ACC112 (cell line): ENCODE data around the gene CAST.

Experiments
- H2AFZ ChIP-seq: fragments of 200-600 bp; sonication (generic); one replicate; pipeline ENCODE4 v1.6.0; 2017; ENCODE audit warnings: antibody characterized with exemption, low read length; ENCODE audit not compliant: unreplicated experiment
- H3K27ac ChIP-seq: fragments of 200-600 bp; sonication (generic); 2 replicates; pipeline ENCODE4 v1.5.1; 2014; ENCODE audit warnings: low read depth, mild to moderate bottlenecking, antibody characterized with exemption, low read length, moderate library complexity
- H3K27me3 ChIP-seq: fragments of 200-600 bp; sonication (generic); 2 replicates; pipeline ENCODE4 v1.6.1; 2014; ENCODE audit warnings: mild to moderate bottlenecking, antibody characterized with exemption, low read length, moderate library complexity, mixed read lengths; ENCODE audit not compliant: insufficient read depth
- H3K36me3 ChIP-seq: fragments of 200-600 bp; sonication (generic); 2 replicates; pipeline ENCODE4 v1.6.1; 2016; ENCODE audit warnings: mild to moderate bottlenecking, antibody characterized with exemption, low read length, moderate library complexity, mixed read lengths; ENCODE audit not compliant: insufficient read depth
- H3K4me1 ChIP-seq: fragments of 200-600 bp; sonication (generic); one replicate; pipeline ENCODE4 v1.6.1; 2016; ENCODE audit warnings: low read length, mixed read lengths; ENCODE audit not compliant: insufficient read depth, unreplicated experiment, control insufficient read depth
- H3K4me3 ChIP-seq: fragments of 200-600 bp; sonication (generic); 2 replicates; pipeline ENCODE4 v1.5.1; 2014; ENCODE audit warnings: mild to moderate bottlenecking, low read depth, low read length
- H3K79me2 ChIP-seq: fragments of 200-600 bp; sonication (generic); one replicate; pipeline ENCODE4 v1.6.0; 2016; ENCODE audit warnings: low read length; ENCODE audit not compliant: control insufficient read depth, unreplicated experiment, insufficient read depth

CAST gene

DNA sequence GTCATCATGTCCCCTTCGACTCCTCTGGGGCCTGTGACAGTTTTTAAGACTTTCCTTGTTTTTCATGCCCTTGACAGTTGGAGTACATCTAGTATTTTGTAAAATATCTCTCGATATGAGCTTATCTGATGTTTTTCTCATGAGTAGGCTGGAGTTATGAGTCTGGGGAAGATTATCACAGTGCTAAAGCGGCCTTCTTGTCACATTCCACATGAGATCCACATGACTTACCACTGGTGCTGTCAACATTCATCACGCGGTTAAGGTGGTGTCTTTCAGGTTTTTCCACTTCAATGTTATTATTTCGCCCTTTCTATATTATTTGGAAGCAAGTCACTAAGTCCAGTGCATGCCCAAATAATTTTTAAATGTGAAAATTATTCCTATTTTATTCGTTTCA lies 17.1 kb upstream of the CAST start:
- no peak overlapping the region for H3K4me3 ChIP-seq
- no peaks in the 10 kb centered on the region for H3K27me3 ChIP-seq
- no peaks in the 10 kb centered on the region for H3K4me1 ChIP-seq
- H3K79me2 ChIP-seq, result no peaks in the 10 kb centered on the region
- no peak overlapping the region for H3K27ac ChIP-seq
- no peaks in the 10 kb centered on the region for H3K36me3 ChIP-seq
- no peak overlapping the region for H2AFZ ChIP-seq

- H3K4me3 ChIP-seq, result no peak overlapping the region
- no peaks in the 10 kb centered on the region for H3K79me2 ChIP-seq
- H3K27ac ChIP-seq, result no peak overlapping the region
- H3K36me3 ChIP-seq, result no peaks in the 10 kb centered on the region
- H2AFZ ChIP-seq, result no peak overlapping the region
- H3K27me3 ChIP-seq, result no peaks in the 10 kb centered on the region
- H3K4me1 ChIP-seq, result peaks cover 1% of the 10 kb centered on the region
Measured at GRCh38 chr5:96648023-96648422, 14.2 kb upstream of the CAST start.

DNA sequence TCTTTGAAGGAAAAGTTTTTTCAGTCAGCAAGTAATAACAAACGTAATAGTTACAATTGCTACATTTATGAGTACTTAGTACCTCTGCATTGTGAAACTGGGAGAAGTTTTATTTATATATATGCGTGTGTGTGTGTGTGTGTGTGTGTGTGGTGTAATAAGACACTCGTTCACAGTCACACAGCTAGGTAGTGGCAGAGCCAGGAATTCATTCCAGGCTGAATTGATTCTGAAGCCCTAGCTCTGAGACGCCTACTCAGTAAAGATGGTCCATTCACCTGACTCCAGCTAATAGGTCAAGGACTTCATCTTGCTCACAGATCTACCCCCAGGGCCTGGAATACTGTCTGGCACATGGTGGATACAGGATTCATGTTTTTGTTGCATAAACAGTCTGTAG lies 13.6 kb upstream of the CAST start:
- H3K4me1 ChIP-seq, result peaks cover 7% of the 10 kb centered on the region
- no peak overlapping the region for H3K27ac ChIP-seq

DNA sequence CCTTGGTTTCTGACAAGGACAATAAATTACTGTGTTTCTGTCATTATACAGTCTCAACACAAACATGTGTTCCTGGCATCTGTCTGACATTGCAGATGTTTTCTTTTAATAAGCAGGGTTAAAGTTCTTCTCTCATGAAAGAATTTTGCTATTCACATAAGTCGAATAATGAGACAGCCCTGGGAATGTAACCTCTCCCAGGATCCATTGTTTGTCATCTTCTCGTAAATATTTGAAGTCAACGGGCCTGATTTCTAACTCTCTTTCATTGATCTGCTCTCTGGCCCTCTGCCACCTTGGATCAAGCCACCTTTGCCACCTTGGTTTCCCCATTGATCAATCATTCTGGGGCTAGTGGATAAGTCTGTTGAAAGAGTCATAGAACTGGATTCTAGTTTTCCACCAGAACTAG lies 12.9 kb upstream of the CAST start:
- no peaks in the 10 kb centered on the region for H3K27me3 ChIP-seq
- H3K36me3 ChIP-seq, result no peaks in the 10 kb centered on the region
- peaks cover 7% of the 10 kb centered on the region for H3K4me1 ChIP-seq
- H3K27ac ChIP-seq, result no peak overlapping the region
- H3K4me3 ChIP-seq, result no peak overlapping the region
- no peak overlapping the region for H2AFZ ChIP-seq
- H3K79me2 ChIP-seq, result no peaks in the 10 kb centered on the region

More for the DNA sequence above, 13.6 kb upstream of the CAST start:
- no peak overlapping the region for H2AFZ ChIP-seq
- no peak overlapping the region for H3K4me3 ChIP-seq
- no peaks in the 10 kb centered on the region for H3K79me2 ChIP-seq
- no peaks in the 10 kb centered on the region for H3K27me3 ChIP-seq
- H3K36me3 ChIP-seq, result no peaks in the 10 kb centered on the region

DNA sequence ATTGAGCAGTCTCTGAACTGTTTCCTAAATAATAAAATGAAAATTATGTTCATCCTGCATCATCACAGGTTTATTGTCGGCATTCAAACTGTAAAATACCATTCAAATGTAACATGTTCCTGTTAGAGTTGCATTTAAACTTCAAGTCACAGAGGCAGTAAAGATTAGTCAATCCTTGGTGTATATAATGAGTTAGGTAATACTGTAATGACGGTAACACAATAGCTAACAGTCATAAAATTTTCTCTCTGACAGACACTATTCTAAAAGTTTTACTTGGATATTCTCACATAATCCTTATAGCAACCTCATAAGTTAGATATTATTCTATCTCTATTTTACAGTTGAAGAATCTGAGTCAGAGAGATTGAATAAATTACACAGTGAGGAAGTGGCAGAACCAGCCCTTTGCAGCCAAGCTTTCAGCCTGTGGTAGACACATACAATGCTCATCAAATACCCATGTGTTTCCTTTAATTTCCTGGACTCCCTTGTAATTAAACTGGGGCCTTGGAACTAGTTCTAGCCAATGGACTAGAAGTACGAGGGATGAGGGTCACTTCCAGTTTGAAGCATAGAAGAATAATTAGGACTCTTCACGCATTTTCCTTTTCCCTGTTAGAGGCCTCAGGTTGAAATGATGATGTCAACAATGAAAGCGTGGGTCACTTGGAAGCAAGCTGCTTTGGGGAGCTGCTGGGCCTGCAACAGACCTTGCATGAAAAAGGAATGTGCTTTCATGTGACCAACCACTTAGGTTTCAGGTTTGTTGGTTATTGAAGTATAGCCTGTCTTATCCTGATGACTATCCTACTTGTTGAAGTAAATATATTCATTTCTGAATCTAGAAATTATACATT lies 12.3 kb upstream of the CAST start:
- no peak overlapping the region for H3K27ac ChIP-seq
- H3K4me1 ChIP-seq, result peaks cover 13% of the 10 kb centered on the region
- no peaks in the 10 kb centered on the region for H3K79me2 ChIP-seq
- H2AFZ ChIP-seq, result no peak overlapping the region
- H3K4me3 ChIP-seq, result no peak overlapping the region
- H3K27me3 ChIP-seq, result no peaks in the 10 kb centered on the region
- no peaks in the 10 kb centered on the region for H3K36me3 ChIP-seq

- Histone ChIP-seq H3K27ac (no peak overlapping the region), H3K27me3 (no peaks in the 10 kb centered on the region), H2AFZ (no peak overlapping the region), H3K4me3 (no peak overlapping the region), H3K79me2 (no peaks in the 10 kb centered on the region), H3K36me3 (no peaks in the 10 kb centered on the region), H3K4me1 (peaks cover 25% of the 10 kb centered on the region)
Measured at GRCh38 chr5:96651047-96651446, 11.1 kb upstream of the CAST start.

GRCh38 chr5:96651948-96652753 lies 10.0 kb upstream of the CAST start:
- Histone ChIP-seq H3K27me3 (no peaks in the 10 kb centered on the region), H3K36me3 (no peaks in the 10 kb centered on the region), H3K4me1 (peaks cover 36% of the 10 kb centered on the region), H3K27ac (no peak overlapping the region), H3K79me2 (no peaks in the 10 kb centered on the region), H3K4me3 (no peak overlapping the region), H2AFZ (no peak overlapping the region)

DNA sequence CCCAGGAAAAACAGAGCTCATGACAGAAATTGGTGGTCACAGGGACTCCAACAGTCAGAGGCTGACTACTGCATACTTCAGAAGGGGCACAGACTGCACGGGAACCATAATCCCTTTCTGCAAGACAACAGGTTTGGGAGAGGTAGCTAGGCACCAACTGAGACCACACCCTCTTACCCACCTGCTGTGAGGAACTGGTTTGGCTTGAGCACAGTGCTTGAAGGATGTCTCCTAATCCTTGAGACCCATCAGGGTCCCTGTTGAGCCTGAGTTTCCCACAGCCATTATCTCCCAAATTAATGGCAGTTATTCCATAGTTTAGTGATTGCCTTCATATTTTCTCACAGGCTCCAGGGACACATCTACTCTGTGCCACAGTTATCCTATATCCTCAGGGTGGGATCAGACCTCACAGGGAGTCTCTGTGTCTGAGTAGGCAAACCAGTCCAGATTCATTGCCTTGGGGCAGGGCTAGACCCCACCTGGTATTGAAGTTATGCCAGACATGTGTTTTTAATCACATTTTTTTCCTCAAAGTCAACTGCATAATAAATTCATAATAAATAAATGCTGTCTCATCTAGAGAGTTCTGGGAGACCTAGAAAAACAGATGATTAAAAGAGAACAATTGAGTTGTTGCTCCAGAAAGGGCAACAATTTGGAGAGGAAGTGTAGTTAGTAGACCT lies 9.3 kb upstream of the CAST start:
- H3K27ac ChIP-seq, result no peak overlapping the region
- no peaks in the 10 kb centered on the region for H3K79me2 ChIP-seq
- H3K36me3 ChIP-seq, result no peaks in the 10 kb centered on the region
- no peaks in the 10 kb centered on the region for H3K27me3 ChIP-seq
- H2AFZ ChIP-seq, result no peak overlapping the region
- no peak overlapping the region for H3K4me3 ChIP-seq
- peaks cover 42% of the 10 kb centered on the region for H3K4me1 ChIP-seq

DNA sequence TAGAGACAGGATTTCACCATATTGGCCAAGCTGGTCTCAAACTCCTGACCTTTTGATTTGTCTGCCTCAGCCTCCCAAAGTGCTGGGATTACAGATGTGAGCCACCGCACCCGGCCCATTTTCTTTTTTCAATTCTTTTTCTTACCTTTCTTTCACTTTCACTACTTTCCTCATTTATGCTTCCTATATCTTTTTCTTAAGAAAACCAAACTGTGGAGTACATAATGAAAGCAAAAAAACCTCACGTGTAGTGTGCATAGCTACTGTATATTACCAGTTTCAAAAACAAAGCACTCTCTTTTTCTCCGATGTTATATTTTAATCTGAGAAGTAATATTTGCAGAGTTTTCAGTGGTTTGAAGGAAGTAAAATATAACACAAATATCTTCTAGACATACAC lies 8.0 kb upstream of the CAST start:
- Histone ChIP-seq H3K36me3 (no peaks in the 10 kb centered on the region), H3K4me1 (peaks cover 46% of the 10 kb centered on the region), H2AFZ (peak overlapping the region; percentile 8), H3K79me2 (no peaks in the 10 kb centered on the region), H3K27me3 (no peaks in the 10 kb centered on the region), H3K4me3 (no peak overlapping the region), H3K27ac (no peak overlapping the region)

DNA sequence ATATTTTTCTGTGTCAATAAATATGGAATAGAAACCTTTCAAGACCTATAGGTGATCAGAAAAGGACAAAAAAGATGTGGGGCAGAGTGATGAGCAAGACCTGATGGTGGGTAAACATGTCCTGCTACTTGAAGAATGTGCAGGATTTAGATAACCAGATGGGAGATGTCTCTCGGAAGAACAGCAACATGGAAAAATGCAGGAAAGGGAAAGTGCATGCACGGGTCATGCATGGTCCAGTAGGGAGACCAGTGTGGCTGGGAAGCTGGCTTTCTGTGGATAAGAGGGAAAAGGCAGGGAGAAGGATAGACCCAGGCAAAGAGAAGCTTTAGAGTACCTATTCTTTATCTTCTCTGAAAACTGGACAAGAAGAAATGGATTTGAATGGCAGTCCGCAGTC lies 7.1 kb upstream of the CAST start:
- peak overlapping the region; percentile 17; the same call in 1 of the 2 replicates for H3K4me3 ChIP-seq
- peak overlapping the region; percentile 66; the same call in 1 of the 2 replicates for H3K27ac ChIP-seq
- no peaks in the 10 kb centered on the region for H3K36me3 ChIP-seq
- H3K79me2 ChIP-seq, result no peaks in the 10 kb centered on the region
- no peak overlapping the region for H2AFZ ChIP-seq
- H3K4me1 ChIP-seq, result peaks cover 50% of the 10 kb centered on the region
- no peaks in the 10 kb centered on the region for H3K27me3 ChIP-seq
